Measurements from ENCODE around the gene USP6NL.

- TF ChIP-seq CTCF (conservative IDR thresholded peaks at IDR 0.05; ENCODE audit: low read length) (no peak), EZH2phosphoT487 (IDR thresholded peaks at IDR 0.05; ENCODE audit: borderline replicate concordance) (no peak)
Observed at GRCh38 chr10:11415095-11415494, 196.4 kb downstream of the USP6NL start.
